Measurements from ENCODE around the gene CBFA2T2.

CBFA2T2 gene

GRCh38 chr20:33677991-33678702 lies 188.3 kb downstream of the CBFA2T2 start:
- DNase-seq (ENCODE audit: low read depth in 2 of 2): no peak

- peak in 1 of 2 donors; percentile 39 for DNase-seq (ENCODE audit: low read depth in 2 of 2)
These were observed 190.0 kb downstream of the CBFA2T2 start for GRCh38 chr20:33679758-33680485.

GRCh38 chr20:33680686-33681085 lies 190.8 kb downstream of the CBFA2T2 start:
- DNase-seq (ENCODE audit: low read depth in 2 of 2): no peak

DNA sequence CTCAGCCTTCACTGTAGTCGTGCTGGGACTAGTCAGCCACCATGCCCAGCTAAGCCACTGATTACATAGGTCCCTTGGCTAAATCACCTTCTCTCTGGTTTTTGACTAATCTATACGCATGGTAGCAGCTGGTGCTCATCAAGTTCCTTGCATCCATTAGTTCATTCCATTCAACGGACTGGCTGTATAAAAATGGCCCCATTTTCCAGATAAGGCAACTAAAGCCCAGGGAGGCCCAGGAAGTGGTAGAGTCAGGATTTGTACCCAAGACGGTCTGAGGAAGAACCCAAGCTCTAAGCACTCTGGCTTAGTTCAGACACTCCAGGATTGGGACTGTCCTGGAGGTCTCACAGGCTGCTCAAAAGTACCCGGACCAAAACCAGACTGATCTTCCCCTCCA lies 191.4 kb downstream of the CBFA2T2 start:
- no peak for DNase-seq (ENCODE audit: low read depth in 2 of 2)

DNA sequence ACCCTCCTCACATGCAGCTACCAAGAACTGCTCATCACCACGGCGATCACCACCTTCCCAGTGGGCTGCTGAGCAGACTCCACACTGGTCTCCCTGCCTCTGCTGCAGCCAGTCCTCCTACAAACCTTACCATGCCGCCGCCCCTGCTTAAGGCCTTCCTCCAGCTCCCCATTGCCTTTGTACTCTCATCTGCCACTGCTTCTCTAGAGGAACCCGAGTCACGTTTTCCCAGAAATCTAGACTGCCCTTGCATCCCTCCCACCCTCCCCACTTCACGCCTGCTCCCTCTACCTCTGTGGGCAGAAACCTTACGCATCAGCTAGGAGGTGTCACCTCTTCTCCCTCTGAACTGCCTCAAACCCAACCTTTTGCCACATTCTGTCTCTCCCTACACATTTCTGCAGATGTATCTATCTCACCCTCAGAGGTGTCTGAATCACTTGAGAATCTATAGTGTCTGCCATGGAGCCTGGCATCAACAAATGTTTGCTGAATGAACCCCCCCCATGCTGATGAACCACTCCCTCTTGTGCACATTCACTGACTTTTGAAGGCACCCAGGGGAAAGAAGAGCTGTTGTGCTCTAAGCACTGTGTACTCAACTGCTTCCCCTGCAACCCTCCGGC lies 191.9 kb downstream of the CBFA2T2 start:
- DNase-seq (ENCODE audit: low read depth in 2 of 2): no peak

DNA sequence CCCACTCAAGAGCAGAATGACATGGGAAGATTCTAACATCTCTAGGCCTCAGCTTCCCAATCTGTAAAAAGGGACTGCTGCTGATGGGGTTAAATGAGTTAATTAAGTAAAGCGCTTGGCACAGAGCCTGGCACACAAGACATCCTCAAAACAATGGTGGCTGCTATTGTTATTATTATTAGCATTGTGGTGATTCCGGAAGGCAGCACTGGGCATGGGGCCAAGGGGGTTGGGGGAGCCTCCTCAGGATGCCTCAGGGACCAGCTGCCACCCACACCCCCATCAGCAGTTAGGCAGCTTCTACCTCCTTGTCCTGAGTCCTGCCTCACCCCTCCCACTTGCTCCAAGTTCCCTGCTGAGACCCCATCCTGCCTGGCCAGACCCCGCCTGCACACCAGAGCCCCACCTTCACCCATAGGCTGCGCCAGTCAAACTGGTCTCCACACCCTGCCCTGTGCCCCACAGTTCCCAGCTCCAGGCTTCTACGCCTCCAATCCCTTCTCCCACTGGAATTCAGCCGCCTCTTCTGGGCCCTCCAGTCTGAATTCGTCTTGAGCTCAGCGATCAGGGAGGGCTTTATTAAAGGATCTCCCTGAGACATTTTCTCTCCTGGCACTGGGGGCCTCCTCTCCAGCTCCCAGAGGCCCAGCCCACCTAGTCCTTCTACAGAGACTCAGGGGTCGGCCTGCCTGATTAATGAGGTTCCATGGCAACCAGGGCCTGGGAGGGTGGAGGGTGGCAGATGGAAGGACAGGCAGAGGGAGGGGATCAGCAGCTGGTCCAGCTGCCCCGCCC lies 194.8 kb downstream of the CBFA2T2 start:
- DNase-seq (ENCODE audit: low read depth in 2 of 2): no peak

- DNase-seq (ENCODE audit: low read depth in 2 of 2): peak; percentile 65 to 70
These were observed 195.6 kb downstream of the CBFA2T2 start for GRCh38 chr20:33685328-33686099.

GRCh38 chr20:33686100-33686983 lies 196.4 kb downstream of the CBFA2T2 start, which contains the start of gene E2F1:
TSS of gene E2F1 (minus strand) at chr20:33686385. CDS start at chr20:33686264, 121 bp downstream.
- DNase-seq (ENCODE audit: low read depth in 2 of 2): peak; percentile 94 to 97

DNA sequence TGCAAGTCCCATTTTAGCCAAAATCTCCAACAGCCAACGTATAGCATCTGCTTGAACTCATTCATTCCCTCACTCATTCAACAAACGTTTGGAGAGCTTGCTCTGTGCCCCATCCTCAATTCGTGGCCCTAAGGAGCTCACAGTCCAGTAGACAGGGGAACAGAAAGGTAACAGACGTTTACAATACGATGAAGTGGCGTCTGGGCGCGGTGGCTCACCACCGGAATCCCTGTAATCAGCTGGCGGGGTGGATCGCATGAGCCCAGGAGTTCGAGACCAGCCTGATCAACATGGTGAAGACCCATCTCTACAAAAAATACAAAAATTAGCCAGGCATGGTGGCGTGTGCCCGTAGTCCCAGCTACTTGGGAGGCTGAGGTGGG lies 197.1 kb downstream of the CBFA2T2 start:
- no peak for DNase-seq (ENCODE audit: low read depth in 2 of 2)

DNA sequence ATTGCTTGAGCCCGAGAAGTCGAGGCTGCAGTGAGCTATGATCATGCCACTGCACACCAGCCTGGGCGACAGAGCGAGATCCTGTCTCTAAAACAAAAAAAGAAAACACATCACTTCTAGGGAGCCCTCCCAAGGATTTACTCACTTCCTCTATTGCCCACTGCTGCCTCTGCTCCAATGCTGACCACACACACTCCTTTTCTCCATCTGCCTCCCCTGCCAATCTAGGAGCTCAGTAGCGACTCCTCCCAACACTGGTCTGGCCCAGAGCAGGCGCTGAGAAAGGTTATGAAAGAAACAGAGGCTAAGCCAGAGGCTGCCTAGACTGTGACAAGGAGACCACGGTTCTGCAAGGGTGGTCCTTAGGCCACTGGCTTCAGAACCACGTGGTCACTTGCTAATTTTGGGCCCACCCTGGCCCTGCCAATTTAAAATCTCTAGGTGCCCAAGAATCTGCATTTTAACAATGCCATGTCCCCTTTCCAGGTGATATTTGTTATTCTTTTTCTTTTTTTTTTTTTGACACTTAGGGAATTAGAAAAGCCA lies 197.5 kb downstream of the CBFA2T2 start:
- no peak for DNase-seq (ENCODE audit: low read depth in 2 of 2)

- DNase-seq (ENCODE audit: low read depth in 2 of 2): no peak
These were observed 198.4 kb downstream of the CBFA2T2 start for GRCh38 chr20:33687993-33688937.

DNA sequence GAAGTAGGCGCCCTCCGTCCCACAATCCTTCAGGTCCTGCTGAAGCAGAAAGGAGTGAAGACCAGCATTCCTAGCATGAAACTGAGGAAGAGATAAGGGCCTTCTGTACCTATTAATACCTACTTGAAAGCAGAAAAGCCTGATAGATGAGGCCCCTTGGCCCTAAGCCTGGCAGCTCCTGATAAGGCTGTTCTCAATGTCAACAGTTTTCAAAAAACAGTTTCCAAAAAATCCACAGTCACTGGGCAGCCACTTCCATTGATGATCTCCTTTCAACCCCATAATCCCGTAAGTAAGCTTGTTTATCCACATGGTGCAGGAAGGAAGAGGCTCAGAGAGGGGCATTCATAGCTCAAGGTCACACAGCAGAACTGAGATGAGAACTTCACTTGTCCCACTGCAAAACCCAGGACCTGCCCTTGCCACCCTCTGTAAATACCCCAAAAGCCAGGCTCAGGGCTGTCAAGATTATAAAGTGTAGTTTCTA lies 199.1 kb downstream of the CBFA2T2 start:
- no peak for DNase-seq (ENCODE audit: low read depth in 2 of 2)

DNA sequence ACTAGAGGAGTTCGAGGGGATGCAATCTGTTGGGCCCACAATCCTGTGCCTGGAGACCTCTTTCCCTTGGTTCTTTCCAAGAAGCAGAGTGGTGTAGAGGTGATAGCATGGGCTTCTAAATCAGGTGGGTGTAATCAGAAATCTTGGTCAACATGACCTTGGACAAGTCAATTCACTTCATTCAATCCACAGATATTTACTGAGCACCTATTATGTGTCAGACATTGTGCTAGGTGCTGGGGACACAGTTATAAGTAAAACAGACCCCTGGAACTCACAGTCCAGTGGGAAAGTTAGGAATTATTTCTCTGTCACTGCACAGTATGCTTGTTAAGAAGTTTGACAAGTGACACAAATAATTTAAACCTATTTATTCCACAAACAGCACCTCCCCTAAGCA lies 199.6 kb downstream of the CBFA2T2 start:
- no peak for DNase-seq (ENCODE audit: low read depth in 2 of 2)

GRCh38 chr20:33689973-33690372 lies 200.1 kb downstream of the CBFA2T2 start:
- DNase-seq (ENCODE audit: low read depth in 2 of 2): peak in 1 of 2 donors; percentile 56

DNA sequence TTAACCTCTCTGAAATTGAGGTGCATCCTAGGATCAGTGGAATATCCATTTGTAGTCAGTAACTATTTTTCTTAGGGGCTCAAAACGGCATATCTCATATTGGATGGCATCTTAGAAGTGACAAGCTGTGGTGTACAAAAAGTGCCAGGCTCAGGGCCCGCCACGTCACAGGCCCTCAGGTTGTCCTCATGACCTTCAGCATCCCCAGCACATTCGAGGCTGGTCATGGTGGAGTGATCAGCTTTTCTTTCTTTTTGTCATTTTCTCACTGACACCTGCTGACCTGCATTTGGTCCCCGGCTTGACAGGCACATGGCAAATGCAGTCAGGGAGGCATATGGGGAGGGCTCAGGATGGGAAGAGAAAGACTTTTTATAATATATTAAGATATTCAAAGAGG lies 203.4 kb downstream of the CBFA2T2 start:
- no peak for DNase-seq (ENCODE audit: low read depth in 2 of 2)

- no peak for DNase-seq (ENCODE audit: low read depth in 2 of 2)
These were observed 204.1 kb downstream of the CBFA2T2 start for GRCh38 chr20:33693741-33694638.

GRCh38 chr20:33694639-33695012 lies 204.7 kb downstream of the CBFA2T2 start:
- no peak for DNase-seq (ENCODE audit: low read depth in 2 of 2)

DNA sequence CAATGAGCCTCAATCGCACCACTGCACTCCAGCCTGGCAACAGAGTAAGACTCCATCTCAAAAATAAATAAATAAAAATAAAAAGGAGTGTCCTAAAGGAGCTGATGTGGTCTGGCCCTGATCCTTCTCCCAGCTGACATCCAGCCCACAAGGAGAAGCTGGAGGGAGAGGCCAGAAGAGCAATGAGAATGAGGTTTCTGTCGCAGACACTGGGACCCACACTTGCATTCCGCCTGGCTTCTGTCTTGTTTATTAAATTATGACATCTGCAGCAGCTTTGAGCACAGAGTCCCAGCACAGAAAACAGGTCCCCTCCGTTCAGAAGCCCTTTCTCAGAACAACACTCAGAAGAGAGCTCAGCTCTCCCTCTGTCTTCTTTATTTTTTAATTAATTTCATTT lies 206.6 kb downstream of the CBFA2T2 start:
- DNase-seq (ENCODE audit: low read depth in 2 of 2): no peak
